GM12872 (cell line): ENCODE measurements around the gene LEKR1.

Source experiments
- CTCF ChIP-seq: IDR thresholded peaks from 3 replicates; pipeline ENCODE4 v1.5.1; 2011; ENCODE audit warnings: low read depth, mild to moderate bottlenecking, low read length, moderate library complexity; ENCODE audit not compliant: insufficient read depth

The LEKR1 gene

DNA sequence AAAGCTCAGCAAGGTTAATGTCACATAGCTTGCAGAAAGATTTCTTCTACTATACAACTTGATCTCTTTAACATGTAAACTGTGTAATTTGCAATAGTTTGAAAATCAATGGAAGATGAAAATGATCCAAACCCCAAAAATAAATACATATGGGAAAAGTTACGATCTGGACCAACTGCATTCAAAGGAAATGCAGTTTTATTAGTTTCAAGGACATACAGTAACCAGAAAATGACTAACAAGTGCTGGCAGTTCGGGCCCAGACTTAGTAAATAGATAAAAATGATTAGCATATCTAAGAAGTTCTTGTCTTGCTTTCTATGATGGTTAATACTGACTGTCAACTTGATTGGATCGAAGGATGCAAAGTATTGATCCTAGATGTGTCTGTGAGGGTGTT lies 37.3 kb upstream of the LEKR1 start:
- TF ChIP-seq CTCF, result no peak

GRCh38 chr3:156790156-156790555 lies 36.0 kb upstream of the LEKR1 start:
- TF ChIP-seq CTCF, result no peak

DNA sequence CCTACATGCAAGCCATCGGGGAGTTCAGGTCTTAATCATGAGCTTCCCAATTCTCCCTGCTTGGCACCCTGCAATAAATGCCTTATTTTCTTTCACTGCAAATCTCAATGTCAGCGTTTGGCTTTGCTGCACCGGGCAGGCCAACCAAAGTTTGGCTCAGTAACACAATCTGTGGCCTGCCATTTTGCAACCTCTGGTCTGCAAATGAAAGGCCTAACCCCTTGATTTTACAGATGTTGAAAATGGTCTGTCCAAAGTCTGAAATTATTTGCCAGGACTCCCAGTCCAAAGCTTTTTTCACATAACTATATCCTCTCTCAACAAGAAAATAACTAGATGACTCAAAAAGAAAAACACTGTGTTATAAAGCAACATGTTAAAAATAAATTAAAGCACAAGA lies 34.0 kb upstream of the LEKR1 start:
- TF ChIP-seq CTCF, result no peak

GRCh38 chr3:156792536-156792935 lies 33.6 kb upstream of the LEKR1 start:
- no peak for TF ChIP-seq CTCF

- no peak for TF ChIP-seq CTCF
Measured at GRCh38 chr3:156792945-156793344, 33.2 kb upstream of the LEKR1 start.

DNA sequence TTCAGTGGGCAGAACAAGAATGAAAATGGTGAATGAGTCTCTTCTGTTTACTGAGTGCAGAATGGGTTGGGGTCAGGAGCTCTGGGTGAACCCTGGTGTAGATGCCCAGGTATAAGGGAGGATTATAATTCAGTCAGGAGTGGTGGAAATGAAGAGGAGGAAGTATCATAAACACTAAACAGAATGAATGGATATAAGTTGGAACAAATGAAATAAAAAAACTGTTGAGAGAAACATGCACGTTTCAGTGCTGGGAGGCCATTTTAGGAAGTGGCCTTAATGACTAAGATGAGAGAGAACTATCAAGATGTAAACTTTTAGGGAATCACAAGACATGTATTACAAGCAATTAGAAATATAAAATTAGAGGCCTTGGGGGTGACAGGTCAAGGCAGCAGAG lies 32.8 kb upstream of the LEKR1 start:
- no peak for TF ChIP-seq CTCF

DNA sequence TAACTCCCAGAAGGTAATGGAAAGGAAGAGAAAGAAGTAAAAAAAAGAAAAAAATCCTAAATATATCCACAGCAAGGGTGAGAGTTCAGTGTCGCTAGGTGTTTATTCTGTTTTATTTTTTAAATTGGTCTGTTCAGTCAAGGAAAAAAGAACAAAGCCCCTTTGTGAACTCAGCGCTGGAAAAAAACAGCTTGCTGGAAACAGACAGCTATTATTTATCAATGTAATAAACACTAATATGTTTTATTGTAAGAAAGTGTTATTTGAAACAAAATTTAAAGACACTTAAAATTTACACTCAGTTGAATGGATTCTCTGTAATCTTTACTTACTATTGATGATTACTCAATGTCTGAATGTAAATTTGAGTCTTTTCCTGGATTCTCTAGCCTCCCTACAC lies 32.3 kb upstream of the LEKR1 start:
- no peak for TF ChIP-seq CTCF
